Smooth muscle cell of trachea (primary cell): ENCODE data around the gene SIK3. TPM values are rescaled to one million over a fixed set of nuclear protein-coding genes. Genes with fewer than 3 reads are reported as not detected.

Experiments used
- total RNA-seq: library from RNA; depleted of rRNA; stranded (reverse); fragments of >200 nt; gene quantifications from 2 replicates; pipeline ENCODE4 v1.2.1, GENCODE V29; 2014

SIK3 gene
- 25.1 and 28.8 TPM in 2 replicates for total RNA-seq

GRCh38 chr11:117098269-117099232 lies at the start of gene SIK3:
TSS of gene SIK3 (minus strand) at chr11:117098428. CDS start at chr11:117098415, 13 bp downstream.

GRCh38 chr11:117143871-117144476 lies 45.7 kb upstream of the SIK3 start, which contains the start of gene PAFAH1B2:
TSS of gene PAFAH1B2 (plus strand) at chr11:117144287. CDS start at chr11:117152448, 8,161 bp downstream.

GRCh38 chr11:116837231-116838091 lies 260.8 kb downstream of the SIK3 start, which contains the start of gene APOA1:
TSS of gene APOA1 (minus strand) at chr11:116837622. CDS start at chr11:116837387, 235 bp downstream.

GRCh38 chr11:116829525-116830183 lies 268.6 kb downstream of the SIK3 start, which contains the start of gene APOC3:
TSS of gene APOC3 (plus strand) at chr11:116829907. CDS start at chr11:116830583, 676 bp downstream.

GRCh38 chr11:116823031-116823843 lies 275.0 kb downstream of the SIK3 start, which contains the start of gene APOA4:
TSS of gene APOA4 (minus strand) at chr11:116823304. CDS start at chr11:116823191, 113 bp downstream.

Other genes starting within 250 kb of the SIK3 start
- 110 and 125 TPM in 2 replicates for gene PAFAH1B2, start 45.9 kb upstream of the SIK3 start, total RNA-seq
- gene SIDT2, start 80.3 kb upstream of the SIK3 start, total RNA-seq: 14.1 and 27.0 TPM in 2 replicates
- gene TAGLN, start 100.9 kb upstream of the SIK3 start, total RNA-seq: 109 and 172 TPM in 2 replicates
- gene PCSK7, start 133.6 kb upstream of the SIK3 start, total RNA-seq: 36.2 and 50.3 TPM in 2 replicates
- 9.6 and 9.7 TPM in 2 replicates for gene RNF214, start 134.2 kb upstream of the SIK3 start, total RNA-seq
- gene BACE1-AS, start 192.9 kb upstream of the SIK3 start, total RNA-seq: 3.5 and 4.3 TPM in 2 replicates
- 34.6 and 42.2 TPM in 2 replicates for gene BACE1, start 217.8 kb upstream of the SIK3 start, total RNA-seq
- 35.4 and 43.3 TPM in 2 replicates for gene CEP164, start 229.4 kb upstream of the SIK3 start, total RNA-seq